HepG2 (cell line): ENCODE results near the gene CYP27B1. TPM values are rescaled to one million over a fixed set of nuclear protein-coding genes. Genes with fewer than 3 reads are reported as not detected.

ENCODE experiments used
- ARID3A ChIP-seq: IDR thresholded peaks from 2 replicates; pipeline ENCODE4 v1.6.1; 2012; ENCODE audit warnings: low read depth, low read length, improper control_type of control experiment
- BORCS8-MEF2B ChIP-seq: sonication (generic); formaldehyde crosslinking; IDR thresholded peaks from 2 replicates; pipeline ENCODE4 v1.8.0; 2022; ENCODE audit warnings: mild to moderate bottlenecking, missing genetic modification reagents
- CBX1 ChIP-seq: IDR thresholded peaks from one replicate; pipeline ENCODE4 v1.6.1; 2016; ENCODE audit warnings: antibody characterized with exemption, low read depth
- CSRNP1 ChIP-seq: sonication (generic); formaldehyde crosslinking; IDR thresholded peaks from 2 replicates; pipeline ENCODE4 v1.8.1; 2023; ENCODE audit warnings: mild to moderate bottlenecking, missing genetic modification reagents
- ERF ChIP-seq: IDR thresholded peaks from 2 replicates; pipeline ENCODE4 v1.6.1; 2018; ENCODE audit warnings: missing biosample characterization, missing genetic modification reagents
- FOXA1 ChIP-seq, 2 experiments: fragments of 450-650 bp in 1 of 2; sonication (generic) in 1 of 2; formaldehyde crosslinking in 1 of 2; IDR thresholded peaks; 2 replicates each; pipeline versions ENCODE4 v1.4.0 to v1.6.1; 2016 to 2020; ENCODE audit warnings: missing genetic modification reagents in 1 of 2
- HNRNPUL1 ChIP-seq: fragments of 200-400 bp; formaldehyde crosslinking; IDR thresholded peaks from 2 replicates; pipeline ENCODE4 v1.6.1; 2017; ENCODE audit warnings: low read depth, mild to moderate bottlenecking, low read length, moderate library complexity
- MAZ ChIP-seq, 2 experiments: sonication (generic) in 1 of 2; formaldehyde crosslinking in 1 of 2; IDR thresholded peaks; 2 replicates each; pipeline versions ENCODE4 v1.5.0 to v1.6.1; 2012 to 2020; ENCODE audit warnings: low read depth in 2 of 2, mild to moderate bottlenecking in 2 of 2, borderline replicate concordance in 1 of 2, improper control_type of control experiment in 1 of 2, low read length in 1 of 2, missing genetic modification reagents in 1 of 2, moderate library complexity in 1 of 2
- NBN ChIP-seq: fragments of 450-650 bp; conservative IDR thresholded peaks from 2 replicates; pipeline ENCODE4 v1.6.1; 2017
- POLR2G ChIP-seq: fragments of 200-400 bp; formaldehyde crosslinking; IDR thresholded peaks from 2 replicates; pipeline ENCODE4 v1.6.1; 2018; ENCODE audit warnings: mild to moderate bottlenecking, low read depth, low read length, moderate library complexity
- RBFOX2 ChIP-seq: fragments of 200-400 bp; formaldehyde crosslinking; IDR thresholded peaks from 2 replicates; pipeline ENCODE4 v1.6.1; 2017; ENCODE audit warnings: low read depth, mild to moderate bottlenecking, low read length
- RXRB ChIP-seq: IDR thresholded peaks from 2 replicates; pipeline ENCODE4 v1.6.1; 2016; ENCODE audit warnings: borderline replicate concordance, missing genetic modification reagents, missing compliant biosample characterization
- SYNCRIP ChIP-seq: fragments of 200-400 bp; formaldehyde crosslinking; IDR thresholded peaks from 2 replicates; pipeline ENCODE4 v1.6.1; 2018; ENCODE audit warnings: mild to moderate bottlenecking, low read depth, low read length; ENCODE audit not compliant: insufficient read depth
- TBX2 ChIP-seq: sonication (generic); formaldehyde crosslinking; IDR thresholded peaks from 2 replicates; pipeline ENCODE4 v1.5.0; 2020; ENCODE audit warnings: missing genetic modification reagents, mild to moderate bottlenecking, borderline replicate concordance
- ZBTB20 ChIP-seq: sonication (generic); formaldehyde crosslinking; IDR thresholded peaks from 2 replicates; pipeline ENCODE4 v1.8.1; 2023; ENCODE audit warnings: missing genetic modification reagents, low read depth, mild to moderate bottlenecking, borderline replicate concordance
- ZNF160 ChIP-seq: sonication (generic); formaldehyde crosslinking; IDR thresholded peaks from 2 replicates; pipeline ENCODE4 v1.8.0; 2022; ENCODE audit warnings: mild to moderate bottlenecking, inconsistent platforms, missing genetic modification reagents
- ZNF180 ChIP-seq: sonication (generic); formaldehyde crosslinking; IDR thresholded peaks from 2 replicates; pipeline ENCODE4 v1.4.0; 2020; ENCODE audit warnings: low read depth, missing genetic modification reagents, borderline replicate concordance
- ZNF556 ChIP-seq: sonication (generic); formaldehyde crosslinking; IDR thresholded peaks from 2 replicates; pipeline ENCODE4 v1.4.0; 2020; ENCODE audit warnings: mild to moderate bottlenecking, missing genetic modification reagents, borderline replicate concordance
- ZNF629 ChIP-seq: sonication (generic); formaldehyde crosslinking; conservative IDR thresholded peaks from 2 replicates; pipeline ENCODE4 v1.5.0; 2020; ENCODE audit warnings: missing genetic modification reagents
- ZNF703 ChIP-seq: sonication (generic); formaldehyde crosslinking; IDR thresholded peaks from 2 replicates; pipeline ENCODE4 v1.5.1; 2020; ENCODE audit warnings: missing genetic modification reagents, mild to moderate bottlenecking, moderate library complexity, borderline replicate concordance
- ZNF709 ChIP-seq: sonication (generic); formaldehyde crosslinking; IDR thresholded peaks from 2 replicates; pipeline ENCODE4 v1.5.0; 2020; ENCODE audit warnings: mild to moderate bottlenecking, missing genetic modification reagents
- ZNF710 ChIP-seq: sonication (generic); formaldehyde crosslinking; IDR thresholded peaks from 2 replicates; pipeline ENCODE4 v1.5.0; 2020; ENCODE audit warnings: mild to moderate bottlenecking, missing genetic modification reagents, borderline replicate concordance
- ZNF766 ChIP-seq: sonication (generic); formaldehyde crosslinking; IDR thresholded peaks from 2 replicates; pipeline ENCODE4 v1.5.0; 2020; ENCODE audit warnings: missing genetic modification reagents, borderline replicate concordance
- polyA plus RNA-seq, 8 experiments: library from polyadenylated mRNA; depleted of rRNA in 3 of 8; stranded (reverse) in 7 of 8; unstranded in 1 of 8; fragments of >200 nt; fragmentation: Illumina TruSeq in 4 of 8; extraction: Trizol in 4 of 8; gene quantifications; 2 replicates each; pipeline versions ENCODE4 v1.2.1 to v1.2.3, GENCODE V29; 2011 to 2016; ENCODE audit warnings: low read depth in 4 of 8, missing spikeins in 1 of 8, mixed read lengths in 1 of 8; ENCODE audit not compliant: insufficient read depth in 1 of 8
- total RNA-seq, 5 experiments: library from RNA; depleted of rRNA; stranded (reverse); fragments of >200 nt; fragmentation: Illumina TruSeq; extraction: Trizol; gene quantifications; 2 replicates each; pipeline ENCODE4 v1.2.3, GENCODE V29; 2016; ENCODE audit warnings: low read depth in 1 of 5

The CYP27B1 gene
- total and polyA plus RNA-seq, 2 of the 13 experiments (the other 11 are each of a cell fraction or from before 2014, with no cell fraction given): 2.3 to 3.0 TPM

GRCh38 chr12:57755454-57756372 is 11.2 kb downstream of the CYP27B1 start (continued):
- TF ChIP-seq ZNF629 (CRISPR knock-in tag): 0 out of 2 replicates have a peak, but pooled peaks have one; percentile 5
- peak; percentile 69; the same call in 1 of the 2 replicates for TF ChIP-seq ZNF556 (CRISPR knock-in tag)
- TF ChIP-seq CSRNP1 (CRISPR knock-in tag): peak; percentile 61; the same call in 1 of the 2 replicates
- TF ChIP-seq POLR2G: peak; percentile 74
- TF ChIP-seq RBFOX2: peak; percentile 87
- no peak for TF ChIP-seq ZBTB20 (CRISPR knock-in tag)
- TF ChIP-seq NBN: no peak
- no peak for TF ChIP-seq MAZ (IDR thresholded peaks at IDR 0.05; ENCODE audit: borderline replicate concordance, low read depth, low read length)
- peak; percentile 72 for TF ChIP-seq MAZ (CRISPR knock-in tag; IDR thresholded peaks at IDR 0.05; ENCODE audit: low read depth)
- TF ChIP-seq ERF: peak; percentile 41; the same call in 1 of the 2 replicates
- TF ChIP-seq ZNF710: peak; percentile 54; the same call in 1 of the 2 replicates
- no peak for TF ChIP-seq ZNF180 (CRISPR knock-in tag)
- TF ChIP-seq ZNF766: 0 out of 2 replicates have a peak, but pooled peaks have one; percentile 43
- no peak for TF ChIP-seq ZNF703 (CRISPR knock-in tag)
- TF ChIP-seq TBX2 (CRISPR knock-in tag): peak; percentile 78
- no peak for TF ChIP-seq FOXA1 (IDR thresholded peaks at IDR 0.05)
- TF ChIP-seq FOXA1 (CRISPR knock-in tag; IDR thresholded peaks at IDR 0.05): no peak
- TF ChIP-seq CBX1: no peak
- 0 out of 2 replicates have a peak, but pooled peaks have one; percentile 28 for TF ChIP-seq ZNF160
- no peak for TF ChIP-seq ZNF709
- no peak for TF ChIP-seq ARID3A
- no peak for TF ChIP-seq BORCS8-MEF2B
- TF ChIP-seq RXRB (CRISPR knock-in tag): peak; percentile 43
- TF ChIP-seq HNRNPUL1: no peak
- no peak for TF ChIP-seq SYNCRIP
